Colon (tissue), 2 donors: ENCODE data around the gene P2RX7.
"Not testable (repeated sequence)": the region's sequence is repeated elsewhere in the genome, so short reads cannot be mapped to it uniquely, and the experiment has no call there.

Experiments
- FAIRE-seq: peaks from 2 replicates; lab custom pipeline; 2012; peaks lifted over from hg19 to GRCh38; lab: Jason Lieb, UNC
- donor health status: control.
- donor health status: control.

Gene P2RX7

DNA sequence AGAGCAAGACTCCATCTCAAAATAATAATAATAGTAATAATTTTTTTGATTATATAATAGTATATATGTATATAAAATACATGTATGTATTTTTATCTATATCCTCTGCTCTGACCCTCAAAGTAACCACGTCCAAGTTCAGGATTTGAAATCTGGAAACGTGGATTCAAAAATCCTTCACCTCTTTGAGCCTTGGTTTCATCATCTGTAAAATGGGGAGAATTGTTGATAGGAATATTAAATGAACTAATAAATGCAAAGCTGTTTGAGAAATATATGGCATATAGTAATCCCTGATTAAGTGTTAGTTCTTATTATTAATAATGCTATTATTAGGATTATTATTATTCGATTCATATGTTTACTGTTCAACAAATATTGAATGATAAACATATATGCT is 2.6 kb downstream of the P2RX7 start:
- FAIRE-seq: no peak

GRCh38 chr12:121137512-121137911 is 4.8 kb downstream of the P2RX7 start:
- no peak for FAIRE-seq

- no peak for FAIRE-seq
Observed at GRCh38 chr12:121138284-121138683, 5.6 kb downstream of the P2RX7 start.

GRCh38 chr12:121139286-121139685 is 6.6 kb downstream of the P2RX7 start:
- FAIRE-seq: no peak

- no peak for FAIRE-seq
Observed at GRCh38 chr12:121142171-121142950, 9.7 kb downstream of the P2RX7 start.

GRCh38 chr12:121144416-121144914 is 11.8 kb downstream of the P2RX7 start:
- no peak for FAIRE-seq

DNA sequence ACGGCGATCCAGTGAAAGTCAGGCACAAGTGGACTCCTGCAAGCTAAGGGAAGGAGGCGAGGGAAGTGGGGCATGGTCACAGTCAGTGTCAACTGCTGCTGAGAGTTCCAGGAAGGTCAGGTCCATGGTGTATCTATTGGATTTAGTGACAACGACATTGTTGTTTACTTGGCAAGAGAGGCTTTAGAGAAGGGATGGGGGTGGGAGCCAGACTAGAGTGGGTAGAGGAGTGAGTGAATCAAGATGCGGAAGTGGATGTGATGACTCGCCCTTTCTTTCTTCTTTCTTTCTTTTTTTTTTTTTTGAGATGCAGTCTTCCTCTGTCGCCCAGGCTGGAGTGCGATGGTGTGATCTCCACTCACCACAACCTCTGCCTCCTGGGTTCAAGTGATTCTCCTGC is 12.5 kb downstream of the P2RX7 start:
- no peak for FAIRE-seq

GRCh38 chr12:121149289-121149688 is 16.6 kb downstream of the P2RX7 start:
- FAIRE-seq: not testable (repeated sequence)

DNA sequence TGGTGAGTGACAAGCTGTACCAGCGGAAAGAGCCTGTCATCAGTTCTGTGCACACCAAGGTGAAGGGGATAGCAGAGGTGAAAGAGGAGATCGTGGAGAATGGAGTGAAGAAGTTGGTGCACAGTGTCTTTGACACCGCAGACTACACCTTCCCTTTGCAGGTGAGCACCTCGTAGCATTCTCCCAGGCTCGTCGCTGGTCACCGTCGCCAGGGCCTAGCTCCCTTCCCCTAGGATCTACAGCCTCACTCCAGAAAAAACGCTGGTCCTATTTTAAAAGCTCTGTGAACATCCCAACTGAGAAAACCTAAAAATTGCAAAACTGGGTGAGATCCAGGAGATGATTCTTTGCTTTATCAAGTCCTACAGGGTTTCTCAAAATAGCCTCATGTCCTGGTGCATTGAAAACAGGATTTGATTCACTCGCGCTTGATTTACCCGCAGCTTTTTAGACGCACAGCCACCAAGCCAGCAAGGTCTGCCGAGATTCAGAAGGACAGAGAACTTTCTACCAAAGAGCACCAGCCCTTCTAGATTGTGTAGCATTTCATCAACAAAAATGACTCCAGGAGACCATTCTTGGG is 22.2 kb downstream of the P2RX7 start:
- FAIRE-seq: no peak

GRCh38 chr12:121156365-121156764 is 23.7 kb downstream of the P2RX7 start:
- FAIRE-seq: no peak

DNA sequence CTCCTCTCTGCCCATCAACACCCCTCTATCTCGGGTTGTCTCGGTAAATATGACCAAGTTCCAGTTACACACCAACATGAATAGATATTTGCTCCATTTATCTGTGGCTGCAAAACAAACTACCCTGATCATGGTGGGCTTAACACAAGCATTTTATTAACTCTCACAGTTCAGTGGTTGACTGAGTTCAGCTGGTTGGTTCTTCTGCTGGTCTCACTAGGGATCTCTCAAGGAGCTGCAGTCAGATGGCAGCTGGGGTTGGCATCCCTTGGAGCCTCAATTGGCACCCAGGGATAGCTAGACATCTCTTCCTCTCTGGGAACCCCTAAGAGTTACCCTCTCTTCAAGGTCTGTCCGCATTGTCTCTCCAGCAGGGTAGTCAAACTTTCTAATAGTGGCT is 25.4 kb downstream of the P2RX7 start:
- FAIRE-seq: no peak

DNA sequence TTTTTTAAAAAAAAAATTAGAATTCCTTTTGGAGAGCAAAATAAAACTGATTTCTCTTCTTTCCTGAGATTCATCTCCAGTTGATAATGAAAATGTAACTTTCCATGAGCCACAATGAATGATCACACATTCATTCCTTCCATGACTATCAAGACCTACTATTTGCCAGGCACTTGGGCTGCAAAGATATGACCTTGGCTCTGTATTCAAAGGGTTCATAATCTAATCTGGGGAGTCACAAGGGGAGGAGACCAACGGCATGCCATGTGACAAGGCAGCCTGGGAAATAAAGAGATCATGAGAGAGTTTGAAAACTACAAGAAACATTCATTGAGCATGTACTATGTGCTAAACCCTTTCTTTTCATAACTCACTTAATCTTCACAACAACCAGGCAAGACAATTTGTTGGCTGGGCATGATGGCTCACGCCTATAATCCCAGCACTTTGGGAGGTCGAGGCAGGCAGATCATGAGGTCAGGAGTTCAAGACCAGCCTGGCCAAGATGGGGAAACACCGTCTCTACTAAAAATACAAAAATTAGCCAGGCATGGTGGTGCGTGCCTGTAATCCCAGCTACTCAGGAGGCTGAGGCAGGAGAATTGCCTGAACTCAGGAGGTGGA is 26.2 kb downstream of the P2RX7 start:
- FAIRE-seq: not testable (repeated sequence)

- FAIRE-seq: no peak
Observed at GRCh38 chr12:121159467-121160307, 27.0 kb downstream of the P2RX7 start.

GRCh38 chr12:121162384-121162783 is 29.7 kb downstream of the P2RX7 start:
- no peak for FAIRE-seq

- FAIRE-seq: no peak
Observed at GRCh38 chr12:121162985-121163384, 30.3 kb downstream of the P2RX7 start.

DNA sequence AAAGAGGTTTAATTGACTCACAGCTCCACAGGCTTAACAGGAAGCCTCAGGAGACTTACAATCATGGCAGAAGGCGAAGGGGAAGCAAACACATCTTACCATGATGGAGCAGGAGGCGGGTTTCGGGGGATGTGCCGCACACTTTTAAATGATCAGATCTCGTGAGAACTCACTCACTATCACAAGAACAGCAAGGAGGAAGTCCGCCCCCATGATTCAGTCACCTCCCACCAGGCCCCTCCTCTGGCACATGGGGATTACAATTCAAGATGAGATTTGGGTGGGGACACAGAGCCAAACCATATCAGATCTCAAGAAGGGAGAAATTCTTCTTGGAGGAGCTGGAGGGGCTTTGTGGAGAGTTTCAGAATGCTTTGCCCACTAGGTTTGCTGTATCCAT is 32.2 kb downstream of the P2RX7 start:
- not testable (repeated sequence) for FAIRE-seq

DNA sequence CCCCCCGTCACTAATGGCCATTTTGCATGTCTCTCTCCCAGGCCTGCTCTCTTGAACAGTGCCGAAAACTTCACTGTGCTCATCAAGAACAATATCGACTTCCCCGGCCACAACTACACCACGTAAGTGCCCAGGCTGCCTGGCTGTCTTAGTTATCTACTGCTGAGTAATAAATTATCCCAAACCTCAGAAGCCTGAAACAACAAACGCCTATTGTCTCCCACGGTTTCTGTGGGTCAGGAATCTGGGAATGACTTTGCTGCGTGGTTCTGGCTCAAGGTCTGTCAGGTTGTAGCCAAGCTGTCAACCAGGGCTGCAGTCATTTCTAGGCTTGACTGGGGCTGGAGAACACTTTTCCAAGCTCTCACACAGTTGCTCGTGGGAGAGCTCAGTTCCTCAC is 32.6 kb downstream of the P2RX7 start:
- FAIRE-seq: no peak

DNA sequence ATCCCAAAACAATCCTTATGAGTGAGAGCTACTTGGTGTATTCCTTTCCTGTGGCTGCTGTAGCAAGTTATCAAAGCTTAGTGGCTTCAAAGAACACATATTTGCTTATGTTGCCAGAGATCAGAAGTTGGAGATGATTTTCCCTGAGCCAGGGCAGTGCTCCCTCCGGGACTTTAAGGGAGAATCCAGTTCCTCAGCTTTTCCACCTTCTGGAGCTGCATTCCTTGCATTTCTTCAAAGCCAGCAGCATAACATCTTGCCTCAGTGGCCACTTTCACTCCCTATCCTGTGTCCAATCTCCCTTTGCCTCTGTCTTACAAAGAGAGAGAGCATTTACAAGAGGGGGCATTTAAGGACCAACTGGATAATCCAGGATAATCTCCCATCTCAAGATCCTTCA is 33.7 kb downstream of the P2RX7 start:
- no peak for FAIRE-seq

DNA sequence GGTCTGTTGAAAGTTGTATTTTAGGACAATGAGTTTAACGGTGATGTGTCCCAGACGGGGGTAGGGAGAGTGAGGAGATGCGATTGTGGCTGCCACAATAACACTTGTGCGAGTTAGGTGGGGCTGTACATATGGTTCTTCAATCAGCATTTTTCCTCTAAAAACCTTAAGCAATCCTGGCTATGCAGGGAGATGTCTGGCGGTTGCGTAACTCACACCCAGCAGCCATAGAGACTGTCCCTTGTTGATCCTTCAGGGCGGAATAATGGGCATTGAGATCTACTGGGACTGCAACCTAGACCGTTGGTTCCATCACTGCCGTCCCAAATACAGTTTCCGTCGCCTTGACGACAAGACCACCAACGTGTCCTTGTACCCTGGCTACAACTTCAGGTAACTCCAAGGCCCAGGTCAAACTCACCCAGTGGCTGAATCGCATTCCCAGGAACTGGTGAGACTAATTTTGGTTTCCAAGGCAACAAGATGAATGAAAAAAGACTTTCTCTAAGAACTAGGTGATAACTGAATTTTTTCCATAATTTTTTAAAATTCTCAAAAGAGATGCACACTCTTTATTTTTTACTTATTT is 34.6 kb downstream of the P2RX7 start:
- no peak for FAIRE-seq

DNA sequence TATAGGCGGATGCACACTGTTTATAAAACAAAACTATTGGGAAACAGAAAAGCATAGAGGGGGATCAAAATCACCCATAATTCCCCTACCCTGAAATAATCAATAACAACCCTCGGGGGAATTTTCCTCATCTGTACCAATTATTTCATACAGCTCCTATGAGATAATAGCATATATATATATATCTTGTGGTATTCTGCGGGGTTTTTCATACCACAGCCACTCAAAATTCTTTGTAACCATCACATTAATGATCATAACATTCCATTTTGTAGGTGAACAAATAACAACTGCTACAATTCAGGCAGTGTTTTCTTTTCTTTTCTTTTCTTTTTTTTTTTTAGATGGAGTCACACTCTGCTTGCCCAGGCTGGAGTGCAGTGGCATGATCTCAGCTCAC is 35.3 kb downstream of the P2RX7 start:
- no peak for FAIRE-seq

GRCh38 chr12:121170151-121170550 is 37.5 kb downstream of the P2RX7 start:
- no peak for FAIRE-seq
